ENCODE measurements around the gene PQBP1. TPM values are rescaled to one million over a fixed set of nuclear protein-coding genes. Genes with fewer than 3 reads are reported as not detected.

PQBP1 gene
- total RNA-seq, 1 donor from 2014 or later, result 61.7 TPM

GRCh38 chrX:48897157-48897624, 539 bp upstream of the PQBP1 start:
- DNase-seq (ENCODE audit: low spot score), result peak; percentile 90
- no peaks in the 10 kb centered on the region for H3K27me3 Mint-ChIP-seq (ENCODE audit: low read depth)
- peaks cover 4% of the 10 kb centered on the region for H3K9me3 Mint-ChIP-seq (ENCODE audit: low read depth)
- H3K4me3 Mint-ChIP-seq (ENCODE audit: unreplicated experiment), result peak overlapping the region; percentile 76
- peaks cover 4% of the 10 kb centered on the region for H3K36me3 Mint-ChIP-seq (ENCODE audit: low read depth)
- H3K4me1 Mint-ChIP-seq (ENCODE audit: low read depth), result peaks cover 11% of the 10 kb centered on the region
- TF ChIP-seq CTCF (IDR thresholded peaks at IDR 0.05), result no peak
- peak overlapping the region; percentile 97 for H3K27ac Mint-ChIP-seq (ENCODE audit: unreplicated experiment)

- H3K4me3 Mint-ChIP-seq (ENCODE audit: unreplicated experiment), result no peak overlapping the region
These were observed 1.3 kb downstream of the PQBP1 start for GRCh38 chrX:48899078-48899410.

DNA sequence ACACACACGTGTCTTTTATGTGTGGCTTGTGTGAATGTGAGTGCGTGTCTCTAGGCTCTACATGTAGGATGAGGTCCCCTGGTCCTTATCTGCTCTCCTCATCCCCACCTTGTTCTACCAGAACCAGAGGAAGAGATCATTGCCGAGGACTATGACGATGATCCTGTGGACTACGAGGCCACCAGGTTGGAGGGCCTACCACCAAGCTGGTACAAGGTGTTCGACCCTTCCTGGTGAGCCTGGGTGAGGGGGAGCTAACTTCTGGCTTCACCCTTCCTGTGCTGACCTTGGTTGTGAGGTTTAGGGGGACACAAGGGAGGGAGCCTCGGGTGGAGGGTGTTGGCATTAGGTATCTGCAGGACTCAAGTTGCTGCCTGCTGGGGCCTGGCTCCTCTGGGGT, 3.3 kb downstream of the PQBP1 start:
- H3K4me1 Mint-ChIP-seq (ENCODE audit: low read depth), result peaks cover 11% of the 10 kb centered on the region

More at GRCh38 chrX:48899078-48899410, 1.3 kb downstream of the PQBP1 start:
- DNase-seq (ENCODE audit: low spot score), result peak; percentile 37
- TF ChIP-seq CTCF (IDR thresholded peaks at IDR 0.05), result no peak
- Mint-ChIP-seq H3K4me1 (ENCODE audit: low read depth) (peaks cover 11% of the 10 kb centered on the region), H3K9me3 (ENCODE audit: low read depth) (peaks cover 4% of the 10 kb centered on the region), H3K27me3 (ENCODE audit: low read depth) (no peaks in the 10 kb centered on the region), H3K36me3 (ENCODE audit: low read depth) (peaks cover 8% of the 10 kb centered on the region), H3K27ac (ENCODE audit: unreplicated experiment) (no peak overlapping the region)

GRCh38 chrX:48902135-48902534, 4.4 kb downstream of the PQBP1 start:
- Mint-ChIP-seq H3K27ac (ENCODE audit: unreplicated experiment) (no peak overlapping the region), H3K27me3 (ENCODE audit: low read depth) (no peaks in the 10 kb centered on the region), H3K9me3 (ENCODE audit: low read depth) (no peaks in the 10 kb centered on the region), H3K4me1 (ENCODE audit: low read depth) (peaks cover 3% of the 10 kb centered on the region), H3K36me3 (ENCODE audit: low read depth) (peaks cover 8% of the 10 kb centered on the region), H3K4me3 (ENCODE audit: unreplicated experiment) (no peak overlapping the region)
- peak; percentile 82 for DNase-seq (ENCODE audit: low spot score)
- no peak for TF ChIP-seq CTCF (IDR thresholded peaks at IDR 0.05)

More for the DNA sequence above, 3.3 kb downstream of the PQBP1 start:
- DNase-seq (ENCODE audit: low spot score), result no peak
- TF ChIP-seq CTCF (IDR thresholded peaks at IDR 0.05), result no peak
- H3K27ac Mint-ChIP-seq (ENCODE audit: unreplicated experiment), result no peak overlapping the region
- H3K36me3 Mint-ChIP-seq (ENCODE audit: low read depth), result peaks cover 8% of the 10 kb centered on the region
- H3K27me3 Mint-ChIP-seq (ENCODE audit: low read depth), result no peaks in the 10 kb centered on the region
- no peaks in the 10 kb centered on the region for H3K9me3 Mint-ChIP-seq (ENCODE audit: low read depth)
- no peak overlapping the region for H3K4me3 Mint-ChIP-seq (ENCODE audit: unreplicated experiment)

DNA sequence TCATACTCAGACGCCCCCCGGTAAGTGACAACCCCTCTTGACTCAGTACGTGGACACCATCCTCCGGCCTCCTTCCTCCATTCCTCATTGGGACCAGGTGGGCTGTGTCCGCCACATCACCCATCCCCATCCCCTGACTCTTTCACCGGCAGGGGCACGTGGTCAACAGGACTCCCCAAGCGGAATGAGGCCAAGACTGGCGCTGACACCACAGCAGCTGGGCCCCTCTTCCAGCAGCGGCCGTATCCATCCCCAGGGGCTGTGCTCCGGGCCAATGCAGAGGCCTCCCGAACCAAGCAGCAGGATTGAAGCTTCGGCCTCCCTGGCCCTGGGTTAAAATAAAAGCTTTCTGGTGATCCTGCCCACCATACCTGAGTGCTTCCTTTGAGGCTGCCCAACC, 5.0 kb downstream of the PQBP1 start:
- Mint-ChIP-seq H3K36me3 (ENCODE audit: low read depth) (peaks cover 8% of the 10 kb centered on the region), H3K9me3 (ENCODE audit: low read depth) (no peaks in the 10 kb centered on the region), H3K27me3 (ENCODE audit: low read depth) (no peaks in the 10 kb centered on the region), H3K4me3 (ENCODE audit: unreplicated experiment) (no peak overlapping the region), H3K27ac (ENCODE audit: unreplicated experiment) (peak overlapping the region; percentile 41), H3K4me1 (ENCODE audit: low read depth) (peaks cover 3% of the 10 kb centered on the region)
- no peak for DNase-seq (ENCODE audit: low spot score)
- no peak for TF ChIP-seq CTCF (IDR thresholded peaks at IDR 0.05)
